Keratinocyte (primary cell): ENCODE results near the gene GSTA2. TPM values are rescaled to one million over a fixed set of nuclear protein-coding genes. Genes with fewer than 3 reads are reported as not detected.
"Not testable (repeated sequence)": the region's sequence is repeated elsewhere in the genome, so short reads cannot be mapped to it uniquely, and the experiment has no call there.

Source experiments
- DNase-seq: peaks from one replicate; pipeline ENCODE4 v3.0.0-alpha.2; 2011; ENCODE audit warnings: low read depth, missing footprints, low spot score
- FAIRE-seq: peaks from 2 replicates; lab custom pipeline; 2011; peaks lifted over from hg19 to GRCh38; lab: Jason Lieb, UNC
- H2AFZ ChIP-seq: 2 replicates; pipeline ENCODE4 v1.6.0; 2012; ENCODE audit warnings: low read length, control low read depth, inconsistent platforms; ENCODE audit not compliant: control insufficient read depth
- H3K27ac ChIP-seq: 2 replicates; pipeline ENCODE4 v1.5.1; 2011; ENCODE audit warnings: low read length; ENCODE audit not compliant: control insufficient read depth, insufficient read depth
- H3K27me3 ChIP-seq: 3 replicates; pipeline ENCODE4 v1.6.0; 2011; ENCODE audit warnings: low read length; ENCODE audit not compliant: control insufficient read depth, insufficient read depth; ENCODE audit errors: extremely low read depth
- H3K36me3 ChIP-seq, 2 experiments: 2 replicates in 1 of 2; 3 replicates in 1 of 2; pipeline ENCODE4 v1.5.1; 2011; ENCODE audit warnings: low read length in 2 of 2, mild to moderate bottlenecking in 1 of 2; ENCODE audit not compliant: control insufficient read depth in 2 of 2, insufficient read depth in 2 of 2; ENCODE audit errors: extremely low read depth in 1 of 2
- H3K4me1 ChIP-seq: 3 replicates; pipeline ENCODE4 v1.5.1; 2011; ENCODE audit warnings: low read length; ENCODE audit not compliant: control insufficient read depth, insufficient read depth; ENCODE audit errors: extremely low read depth
- H3K4me2 ChIP-seq: 3 replicates; pipeline ENCODE4 v1.6.0; 2011; ENCODE audit warnings: low read depth, low read length; ENCODE audit not compliant: control insufficient read depth, insufficient read depth; ENCODE audit errors: extremely low read depth
- H3K4me3 ChIP-seq, 3 experiments: fragments of 200-600 bp in 1 of 3; sonication (generic) in 1 of 3; 2 replicates in 2 of 3; 3 replicates in 1 of 3; pipeline ENCODE4 v1.5.1; 2011 to 2016; ENCODE audit warnings: low read length in 3 of 3, mild to moderate bottlenecking in 3 of 3, control low read depth in 2 of 3, inconsistent platforms in 1 of 3, low read depth in 1 of 3, mixed read lengths in 1 of 3, mixed run types in 1 of 3, moderate library complexity in 1 of 3; ENCODE audit not compliant: control insufficient read depth in 2 of 3, insufficient read depth in 2 of 3; ENCODE audit errors: extremely low read depth in 1 of 3
- H3K79me2 ChIP-seq: 2 replicates; pipeline ENCODE4 v1.6.0; 2012; ENCODE audit warnings: low read length; ENCODE audit not compliant: control insufficient read depth, insufficient read depth
- H3K9ac ChIP-seq: 3 replicates; pipeline ENCODE4 v1.6.0; 2011; ENCODE audit warnings: low read length; ENCODE audit not compliant: control insufficient read depth, insufficient read depth; ENCODE audit errors: extremely low read depth
- H3K9me1 ChIP-seq: 3 replicates; pipeline ENCODE4 v1.6.0; 2011; ENCODE audit warnings: low read length; ENCODE audit not compliant: control insufficient read depth, insufficient read depth; ENCODE audit errors: extremely low read depth
- H3K9me3 ChIP-seq: 2 replicates; pipeline ENCODE4 v1.5.1; 2012; ENCODE audit warnings: low read depth, low read length; ENCODE audit not compliant: control insufficient read depth
- H4K20me1 ChIP-seq: 3 replicates; pipeline ENCODE4 v1.6.0; 2011; ENCODE audit warnings: low read length; ENCODE audit not compliant: control insufficient read depth, insufficient read depth; ENCODE audit errors: extremely low read depth
- CTCF ChIP-seq, 3 experiments: IDR thresholded peaks in 1 of 3; conservative IDR thresholded peaks in 1 of 3; optimal IDR thresholded peaks in 1 of 3; 2 replicates in 2 of 3; 3 replicates in 1 of 3; pipeline versions ENCODE3 to v1.5.1; 2011; ENCODE audit warnings: low read length in 3 of 3, mild to moderate bottlenecking in 3 of 3, moderate library complexity in 2 of 3, control low read depth in 1 of 3, inconsistent platforms in 1 of 3; ENCODE audit not compliant: insufficient read depth in 2 of 3; ENCODE audit errors: extremely low read depth in 1 of 3
- EZH2 ChIP-seq: IDR thresholded peaks from one replicate; pipeline ENCODE4 v1.6.1; 2012; ENCODE audit warnings: inconsistent platforms, mild to moderate bottlenecking, low read length, moderate library complexity
- dilution Hi-C: fragments of 300-500 bp; cut with MboI; formaldehyde crosslinking; loops from one replicate; pipeline ENCODE4 v1.7.0; 2020; ENCODE audit warnings: low sequenced_read_pairs; ENCODE audit not compliant: extremely low pct_ligation_motif_present
- polyA plus RNA-seq, 5 experiments: library from polyadenylated mRNA; depleted of rRNA in 3 of 5; stranded (reverse) in 3 of 5; stranded (forward) in 1 of 5; unstranded in 1 of 5; fragments of >200 nt; gene quantifications; 1 replicate in 1 of 5; 2 replicates in 3 of 5; 3 replicates in 1 of 5; pipeline versions ENCODE4 v1.2.1 to v1.2.3, GENCODE V29; 2011 to 2012; ENCODE audit warnings: missing spikeins in 2 of 5, low read depth in 1 of 5, low replicate concordance in 1 of 5

The GSTA2 gene
- polyA plus RNA-seq, 1 donor (not counting 4 experiments of a cell fraction or from before 2014, with no cell fraction given): not detected

- no peaks in the 10 kb centered on the region for H3K79me2 ChIP-seq
- no peak overlapping the region for H3K27ac ChIP-seq
- dilution Hi-C loops: no loop called here
- H3K36me3 ChIP-seq: no peaks in the 10 kb centered on the region
- H2AFZ ChIP-seq: no peak overlapping the region
- H4K20me1 ChIP-seq: no peaks in the 10 kb centered on the region
- H3K4me1 ChIP-seq: no peaks in the 10 kb centered on the region
- TF ChIP-seq CTCF (optimal IDR thresholded peaks at IDR 0.05 in 1 of 3, IDR thresholded peaks at IDR 0.05 in 1 of 3, conservative IDR thresholded peaks at IDR 0.05 in 1 of 3; ENCODE audit: extremely low read depth in 1 of 3, insufficient read depth in 2 of 3, low read length in 3 of 3) (no peak), EZH2 (no peak)
- no peaks in the 10 kb centered on the region for H3K9me1 ChIP-seq
- no peaks in the 10 kb centered on the region for H3K9me3 ChIP-seq
- DNase-seq: no peak
- no peaks in the 10 kb centered on the region for H3K27me3 ChIP-seq
- H3K9ac ChIP-seq: no peak overlapping the region
- no peak for FAIRE-seq
- no peak overlapping the region for H3K4me3 ChIP-seq
- no peak overlapping the region for H3K4me2 ChIP-seq
Measured at GRCh38 chr6:52718550-52718949, 44.7 kb downstream of the GSTA2 start.

- not testable (repeated sequence) for H3K36me3 ChIP-seq, H3K27me3 ChIP-seq, FAIRE-seq
Measured at GRCh38 chr6:52714761-52715160, 48.5 kb downstream of the GSTA2 start.

GRCh38 chr6:52712136-52712535 lies 51.1 kb downstream of the GSTA2 start:
- H3K9me3 ChIP-seq: no peaks in the 10 kb centered on the region
- H3K36me3 ChIP-seq: no peaks in the 10 kb centered on the region
- H3K4me3 ChIP-seq: no peak overlapping the region
- H3K4me1 ChIP-seq: no peaks in the 10 kb centered on the region
- H3K79me2 ChIP-seq: no peaks in the 10 kb centered on the region
- no peak overlapping the region for H2AFZ ChIP-seq
- no peaks in the 10 kb centered on the region for H3K9me1 ChIP-seq
- FAIRE-seq (no peak), DNase-seq (no peak)
- no peaks in the 10 kb centered on the region for H4K20me1 ChIP-seq
- no peak overlapping the region for H3K27ac ChIP-seq
- no peaks in the 10 kb centered on the region for H3K27me3 ChIP-seq
- H3K9ac ChIP-seq: no peak overlapping the region
- no peak overlapping the region for H3K4me2 ChIP-seq
- dilution Hi-C loops: no loop called here
- TF ChIP-seq CTCF (optimal IDR thresholded peaks at IDR 0.05 in 1 of 3, IDR thresholded peaks at IDR 0.05 in 1 of 3, conservative IDR thresholded peaks at IDR 0.05 in 1 of 3; ENCODE audit: extremely low read depth in 1 of 3, insufficient read depth in 2 of 3, low read length in 3 of 3): no peak
- no peak for TF ChIP-seq EZH2

More at GRCh38 chr6:52714761-52715160, 48.5 kb downstream of the GSTA2 start:
- H3K9me1 ChIP-seq, H2AFZ ChIP-seq, dilution Hi-C loops, H3K4me2 ChIP-seq, H3K27ac ChIP-seq, H3K79me2 ChIP-seq, H3K9me3 ChIP-seq, H3K4me3 ChIP-seq, DNase-seq, H4K20me1 ChIP-seq, H3K9ac ChIP-seq, H3K4me1 ChIP-seq: not testable (repeated sequence)
